ENCODE measurements around the gene HOXC10.

- no peak for TF ChIP-seq CTCF (IDR thresholded peaks at IDR 0.05)
- no peak for TF ChIP-seq POLR2A (IDR thresholded peaks at IDR 0.05)
Observed at GRCh38 chr12:54019091-54019811, 34.3 kb downstream of the HOXC10 start.
